Peyer's patch (tissue), 4 donors: ENCODE data around the gene KCNMA1.

Experiments used
- POLR2A ChIP-seq, 2 donors: fragments of 450-650 bp; IDR thresholded peaks; one replicate each; pipeline ENCODE4 v1.5.1; 2017; ENCODE audit warnings: antibody characterized with exemption in 2 of 2, mild to moderate bottlenecking in 2 of 2, moderate library complexity in 2 of 2
- TF ChIP-seq, protein P1 (sequence below), 6 experiments: fragments of 450-650 bp in 4 of 6; fragments of 200-600 bp in 2 of 6; sonication (generic) in 1 of 6; IDR thresholded peaks; one replicate each; pipeline ENCODE4 v1.5.1; 2017 to 2019; ENCODE audit warnings: antibody characterized with exemption in 6 of 6, mild to moderate bottlenecking in 3 of 6, moderate library complexity in 1 of 6

DNA sequence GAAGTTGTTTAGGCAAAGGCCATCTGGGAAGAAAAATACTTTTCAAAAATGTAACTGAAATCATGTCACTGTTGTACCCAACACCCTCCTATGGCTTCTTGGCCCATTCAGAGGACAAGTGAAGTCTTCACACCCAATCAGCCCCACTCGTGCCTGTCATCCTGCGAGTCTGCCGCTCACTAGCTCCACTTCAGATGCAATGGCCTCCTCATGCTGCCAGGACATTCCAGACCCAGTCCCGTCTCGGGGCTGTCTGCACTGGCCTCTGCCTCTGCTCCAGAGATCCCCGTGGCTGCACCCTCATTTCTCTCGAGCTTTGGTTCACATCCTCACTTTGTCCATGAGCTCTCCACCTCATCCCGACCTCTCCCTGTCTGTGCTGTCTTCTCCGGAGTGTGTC, 227.1 kb downstream of the KCNMA1 start:
- TF ChIP-seq, protein P1, sequence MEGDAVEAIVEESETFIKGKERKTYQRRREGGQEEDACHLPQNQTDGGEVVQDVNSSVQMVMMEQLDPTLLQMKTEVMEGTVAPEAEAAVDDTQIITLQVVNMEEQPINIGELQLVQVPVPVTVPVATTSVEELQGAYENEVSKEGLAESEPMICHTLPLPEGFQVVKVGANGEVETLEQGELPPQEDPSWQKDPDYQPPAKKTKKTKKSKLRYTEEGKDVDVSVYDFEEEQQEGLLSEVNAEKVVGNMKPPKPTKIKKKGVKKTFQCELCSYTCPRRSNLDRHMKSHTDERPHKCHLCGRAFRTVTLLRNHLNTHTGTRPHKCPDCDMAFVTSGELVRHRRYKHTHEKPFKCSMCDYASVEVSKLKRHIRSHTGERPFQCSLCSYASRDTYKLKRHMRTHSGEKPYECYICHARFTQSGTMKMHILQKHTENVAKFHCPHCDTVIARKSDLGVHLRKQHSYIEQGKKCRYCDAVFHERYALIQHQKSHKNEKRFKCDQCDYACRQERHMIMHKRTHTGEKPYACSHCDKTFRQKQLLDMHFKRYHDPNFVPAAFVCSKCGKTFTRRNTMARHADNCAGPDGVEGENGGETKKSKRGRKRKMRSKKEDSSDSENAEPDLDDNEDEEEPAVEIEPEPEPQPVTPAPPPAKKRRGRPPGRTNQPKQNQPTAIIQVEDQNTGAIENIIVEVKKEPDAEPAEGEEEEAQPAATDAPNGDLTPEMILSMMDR (IDR thresholded peaks at IDR 0.05), result no peak
- TF ChIP-seq POLR2A (IDR thresholded peaks at IDR 0.05), result no peak
